Vagina (tissue), 2 donors: Measurements from ENCODE around the gene CRACR2B. TPM values are rescaled to one million over a fixed set of nuclear protein-coding genes. Genes with fewer than 3 reads are reported as not detected.

Experiments
- DNase-seq, 2 donors: peaks; one replicate each; pipeline ENCODE4 v3.0.0-alpha.2; 2017; ENCODE audit errors: extremely low spot score in 2 of 2
- H3K27ac ChIP-seq: fragments of 200-600 bp; sonication (generic); one replicate; pipeline ENCODE4 v1.5.1; 2019
- H3K27me3 ChIP-seq: fragments of 200-600 bp; sonication (generic); one replicate; pipeline ENCODE4 v1.5.1; 2019
- H3K36me3 ChIP-seq, 2 donors: fragments of 200-600 bp; sonication (generic); one replicate each; pipeline ENCODE4 v1.5.1; 2017 to 2019
- H3K4me1 ChIP-seq: fragments of 200-600 bp; sonication (generic); one replicate; pipeline ENCODE4 v1.5.1; 2019
- H3K4me3 ChIP-seq, 2 donors: fragments of 200-600 bp; sonication (generic); 1 replicate in 1 of 2; 2 replicates in 1 of 2; pipeline ENCODE4 v1.5.1; 2016 to 2019
- H3K9me3 ChIP-seq: fragments of 200-600 bp; sonication (generic); one replicate; pipeline ENCODE4 v1.5.1; 2019
- CTCF ChIP-seq, 3 experiments: fragments of 450-650 bp in 2 of 3; fragments of 200-600 bp in 1 of 3; sonication (generic) in 1 of 3; IDR thresholded peaks; one replicate each; pipeline ENCODE4 v1.5.1; 2017 to 2019; ENCODE audit warnings: antibody characterized with exemption in 3 of 3, mild to moderate bottlenecking in 2 of 3, moderate library complexity in 2 of 3
- POLR2A ChIP-seq, 2 donors: fragments of 450-650 bp; IDR thresholded peaks; one replicate each; pipeline ENCODE4 v1.6.1; 2017; ENCODE audit warnings: antibody characterized with exemption in 2 of 2, mild to moderate bottlenecking in 2 of 2, moderate library complexity in 2 of 2
- POLR2AphosphoS5 ChIP-seq, 2 donors: sonication (generic); formaldehyde crosslinking; IDR thresholded peaks; one replicate each; pipeline ENCODE4 v1.9.0; 2017; ENCODE audit warnings: antibody characterized with exemption in 2 of 2, mild to moderate bottlenecking in 2 of 2, low read depth in 1 of 2; ENCODE audit not compliant: insufficient read depth in 1 of 2
- intact Hi-C: fragments of 100-400 bp; cut with DNase I; formaldehyde crosslinking; loops from one replicate; pipeline ENCODE4 v1.15.1; 2023
- total RNA-seq: library from RNA; depleted of rRNA; stranded (reverse); fragments of >200 nt; gene quantifications from one replicate; pipeline ENCODE4 v1.2.3, GENCODE V29; 2016

CRACR2B gene
- 4.9 TPM for total RNA-seq

- Histone ChIP-seq H3K4me1 (peaks cover 61% of the 10 kb centered on the region), H3K36me3 (peaks cover 0 to 22% of the 10 kb centered on the region in 2 donors), H3K27ac (no peak within 1 kb of the TSS), H3K4me3 (peak within 1 kb of the TSS; percentile 33 to 36), H3K9me3 (no peaks in the 10 kb centered on the region), H3K27me3 (no peaks in the 10 kb centered on the region)
- TF ChIP-seq CTCF (IDR thresholded peaks at IDR 0.05) (no peak), POLR2A (IDR thresholded peaks at IDR 0.05) (no peak), POLR2AphosphoS5 (IDR thresholded peaks at IDR 0.05; ENCODE audit: insufficient read depth in 1 of 2, low read depth in 1 of 2) (no peak)
- intact Hi-C loops: no loop called here
- DNase-seq: no peak
Observed at GRCh38 chr11:827897-828192, at the start of gene CRACR2B. Gene CRACR2B (plus strand): TSS chr11:827919. CDS start chr11:828608, 689 bp downstream.

- no peaks in the 10 kb centered on the region for H3K9me3 ChIP-seq
- TF ChIP-seq CTCF (IDR thresholded peaks at IDR 0.05): no peak
- no peak for TF ChIP-seq POLR2A (IDR thresholded peaks at IDR 0.05)
- TF ChIP-seq POLR2AphosphoS5 (IDR thresholded peaks at IDR 0.05; ENCODE audit: insufficient read depth in 1 of 2, low read depth in 1 of 2): no peak
- no peaks in the 10 kb centered on the region for H3K36me3 ChIP-seq
- no peak overlapping the region for H3K4me3 ChIP-seq
- H3K4me1 ChIP-seq: peaks cover 54% of the 10 kb centered on the region
- DNase-seq: no peak
- intact Hi-C loops: no loop called here
- no peak overlapping the region for H3K27ac ChIP-seq
- no peaks in the 10 kb centered on the region for H3K27me3 ChIP-seq
Observed at GRCh38 chr11:778976-779954, 48.5 kb upstream of the CRACR2B start.

GRCh38 chr11:779955-780532 lies 47.7 kb upstream of the CRACR2B start:
- intact Hi-C loops: no loop called here
- no peaks in the 10 kb centered on the region for H3K27me3 ChIP-seq
- no peaks in the 10 kb centered on the region for H3K9me3 ChIP-seq
- H3K4me1 ChIP-seq: peaks cover 51% of the 10 kb centered on the region
- H3K36me3 ChIP-seq: no peaks in the 10 kb centered on the region
- H3K27ac ChIP-seq: no peak overlapping the region
- TF ChIP-seq POLR2AphosphoS5 (IDR thresholded peaks at IDR 0.05; ENCODE audit: insufficient read depth in 1 of 2, low read depth in 1 of 2): no peak
- TF ChIP-seq CTCF (IDR thresholded peaks at IDR 0.05): no peak
- no peak for TF ChIP-seq POLR2A (IDR thresholded peaks at IDR 0.05)
- no peak overlapping the region for H3K4me3 ChIP-seq
- no peak for DNase-seq

GRCh38 chr11:782264-783174 lies 45.2 kb upstream of the CRACR2B start:
- DNase-seq: no peak
- H3K4me3 ChIP-seq: no peak overlapping the region
- TF ChIP-seq CTCF (IDR thresholded peaks at IDR 0.05): no peak
- TF ChIP-seq POLR2A (IDR thresholded peaks at IDR 0.05): no peak
- no peak for TF ChIP-seq POLR2AphosphoS5 (IDR thresholded peaks at IDR 0.05; ENCODE audit: insufficient read depth in 1 of 2, low read depth in 1 of 2)
- intact Hi-C loops: no loop called here
- peaks cover 32% of the 10 kb centered on the region for H3K4me1 ChIP-seq
- H3K9me3 ChIP-seq: no peaks in the 10 kb centered on the region
- no peaks in the 10 kb centered on the region for H3K36me3 ChIP-seq
- no peaks in the 10 kb centered on the region for H3K27me3 ChIP-seq
- H3K27ac ChIP-seq: no peak overlapping the region
